GM18520 (cell line): Measurements from ENCODE around the gene SREBF1.

Experiments
- ATAC-seq: cut with Tn5 transposase; IDR thresholded peaks from one replicate; pipeline ENCODE4 v1.9.1; 2021; ENCODE audit not compliant: unreplicated experiment

The SREBF1 gene

DNA sequence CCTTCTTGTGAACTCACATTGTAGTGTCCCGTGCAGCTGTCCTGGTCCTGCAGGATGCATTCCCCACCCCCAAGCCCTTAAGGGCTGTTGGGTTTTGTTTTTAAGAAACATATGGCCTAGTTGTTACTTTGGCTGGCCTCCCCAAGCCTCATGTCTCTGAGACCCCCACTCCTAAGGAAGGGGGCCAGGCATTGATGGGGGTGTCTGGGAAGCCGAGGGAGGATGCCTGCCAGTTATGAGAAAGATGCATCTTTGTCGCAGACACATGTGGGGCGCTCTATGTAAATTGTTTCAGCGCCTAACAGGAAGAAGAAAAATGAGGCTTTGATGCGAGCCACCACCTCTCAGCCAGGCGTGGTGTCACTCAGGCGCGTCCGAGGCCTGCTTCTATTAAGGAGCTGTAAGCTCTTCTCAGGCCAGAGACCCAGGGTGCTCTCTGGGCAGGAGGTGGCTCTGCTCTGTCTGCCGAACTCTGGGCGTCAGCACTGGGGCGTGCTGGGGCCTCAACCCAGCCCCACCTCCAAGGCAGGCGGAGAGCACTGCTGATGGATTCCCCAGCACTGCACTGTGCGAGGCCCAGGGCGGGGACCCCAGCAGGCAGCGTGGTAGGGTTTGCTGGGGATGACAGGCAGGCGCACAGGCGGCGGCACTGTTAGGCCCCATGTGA is 70.6 kb downstream of the SREBF1 start:
- ATAC-seq = no peak

DNA sequence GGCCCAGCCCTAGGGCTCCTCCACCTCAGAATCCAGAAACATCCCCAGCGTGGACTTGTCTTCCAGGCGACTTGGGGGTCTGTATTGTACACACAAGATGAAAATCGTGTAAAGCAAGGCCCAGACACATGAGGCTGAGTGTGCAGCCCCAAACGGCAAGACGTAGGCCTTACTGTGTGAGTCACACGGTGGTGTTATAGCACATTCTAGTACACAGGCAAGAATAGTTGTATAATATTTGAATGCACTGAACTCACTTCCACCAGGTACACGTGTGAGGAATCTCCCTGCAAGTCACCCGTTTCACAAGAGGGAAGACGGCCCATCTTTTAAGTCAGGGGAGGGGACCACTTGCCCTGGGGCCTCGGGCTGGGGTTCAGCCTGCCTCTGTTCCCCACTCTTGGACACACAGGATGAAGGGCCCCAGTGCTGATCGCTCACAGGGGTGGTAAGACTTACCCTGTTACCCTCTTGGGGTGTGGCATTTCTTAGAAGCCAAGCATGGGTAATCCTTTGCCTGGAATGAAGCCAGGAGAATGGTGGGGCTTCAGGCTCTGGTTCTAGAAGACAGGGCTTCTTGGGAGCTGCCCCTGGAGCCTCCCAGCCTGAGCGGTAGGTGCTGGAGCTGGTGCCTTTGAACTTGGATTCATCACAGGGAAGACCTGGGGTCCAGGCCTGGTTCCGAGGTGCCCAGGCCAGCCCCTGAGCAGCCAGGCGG is 71.3 kb downstream of the SREBF1 start:
- no peak for ATAC-seq

DNA sequence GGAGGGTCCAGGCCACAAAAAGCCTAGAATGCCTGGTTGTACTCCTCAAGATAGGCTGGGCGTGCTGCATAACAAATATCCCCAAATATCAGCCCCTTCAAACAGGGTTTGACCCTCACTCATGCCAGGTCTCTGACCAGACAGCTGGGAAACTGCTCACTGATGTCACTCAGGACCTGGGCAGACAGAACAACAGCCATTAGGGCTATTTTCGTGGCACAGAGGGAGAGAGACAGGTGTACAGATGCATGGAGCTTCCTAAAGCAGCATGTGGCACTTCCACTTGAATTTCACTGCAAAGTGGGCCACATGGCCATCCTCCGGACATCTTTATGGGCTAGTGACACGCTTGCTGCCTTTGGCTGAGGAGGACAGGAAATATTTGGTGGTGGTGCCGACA is 73.1 kb downstream of the SREBF1 start:
- no peak for ATAC-seq

DNA sequence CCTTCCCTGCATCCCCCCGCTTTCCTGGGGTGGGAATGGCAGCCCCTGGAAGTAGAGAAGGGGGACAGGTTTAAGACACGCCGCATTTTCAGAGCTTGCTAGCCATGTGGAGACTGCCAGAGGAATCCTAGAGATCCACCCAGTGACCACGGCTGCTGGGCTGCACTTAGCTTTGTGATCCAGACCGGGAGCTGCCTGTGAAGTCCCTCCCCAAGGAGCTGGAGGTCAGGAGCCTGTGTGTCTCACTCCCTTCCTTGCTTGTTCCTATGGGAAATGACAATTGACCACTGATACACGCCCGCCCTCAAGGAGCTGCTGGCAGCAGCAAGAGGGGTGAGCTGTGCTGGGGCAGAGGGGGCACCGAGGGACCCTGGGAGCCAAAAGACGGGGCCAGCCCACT is 73.7 kb downstream of the SREBF1 start:
- ATAC-seq = no peak

GRCh38 chr17:17762744-17763105 is 74.1 kb downstream of the SREBF1 start:
- no peak for ATAC-seq
